ENCODE results near the gene TCEAL9.
"Not testable (repeated sequence)": the region's sequence is repeated elsewhere in the genome, so short reads cannot be mapped to it uniquely, and the experiment has no call there.

TCEAL9 gene

GRCh38 chrX:103356130-103356798, at the start of gene TCEAL9:
Gene TCEAL9 (plus strand): TSS chrX:103356506. CDS start chrX:103357685, 1,179 bp downstream.
- peak; percentile 58 for DNase-seq (ENCODE audit: low spot score)

- no peak for DNase-seq (ENCODE audit: low spot score)
These were observed 46.3 kb upstream of the TCEAL9 start for GRCh38 chrX:103309860-103310554.

GRCh38 chrX:103310555-103311398, 45.5 kb upstream of the TCEAL9 start, which contains the start of gene BEX2:
Gene BEX2 (minus strand): TSS chrX:103310990. CDS start chrX:103309976, 1,014 bp downstream.
- DNase-seq (ENCODE audit: low spot score): peak; percentile 31

GRCh38 chrX:103311399-103311780, 44.9 kb upstream of the TCEAL9 start:
- no peak for DNase-seq (ENCODE audit: low spot score)

- no peak for DNase-seq (ENCODE audit: low spot score)
These were observed 26.3 kb upstream of the TCEAL9 start, which contains the start of gene TCEAL7 for GRCh38 chrX:103329991-103330390. Gene TCEAL7 (plus strand): TSS chrX:103330239. CDS start chrX:103331404, 1,165 bp downstream.

GRCh38 chrX:103330681-103331288, 25.5 kb upstream of the TCEAL9 start:
- DNase-seq (ENCODE audit: low spot score): no peak

- no peak for DNase-seq (ENCODE audit: low spot score)
These were observed 17.6 kb upstream of the TCEAL9 start for GRCh38 chrX:103338663-103339062.

GRCh38 chrX:103343105-103343504, 13.2 kb upstream of the TCEAL9 start:
- DNase-seq (ENCODE audit: low spot score): peak; percentile 55

- no peak for DNase-seq (ENCODE audit: low spot score)
These were observed 11.7 kb upstream of the TCEAL9 start for GRCh38 chrX:103344606-103345005.

- no peak for DNase-seq (ENCODE audit: low spot score)
These were observed 8.5 kb upstream of the TCEAL9 start for GRCh38 chrX:103347682-103348397.

GRCh38 chrX:103356858-103357257, 552 bp downstream of the TCEAL9 start:
- no peak for DNase-seq (ENCODE audit: low spot score)

- DNase-seq (ENCODE audit: low spot score): no peak
These were observed 1.6 kb downstream of the TCEAL9 start for GRCh38 chrX:103357871-103358270.

GRCh38 chrX:103359605-103360004, 3.3 kb downstream of the TCEAL9 start:
- not testable (repeated sequence) for DNase-seq (ENCODE audit: low spot score)

GRCh38 chrX:103360092-103360491, 3.8 kb downstream of the TCEAL9 start:
- DNase-seq (ENCODE audit: low spot score): no peak

GRCh38 chrX:103360916-103361315, 4.6 kb downstream of the TCEAL9 start:
- no peak for DNase-seq (ENCODE audit: low spot score)

- no peak for DNase-seq (ENCODE audit: low spot score)
These were observed 5.5 kb downstream of the TCEAL9 start for GRCh38 chrX:103361798-103362197.

GRCh38 chrX:103362474-103362873, 6.2 kb downstream of the TCEAL9 start:
- peak; percentile 54 for DNase-seq (ENCODE audit: low spot score)

GRCh38 chrX:103363046-103363445, 6.7 kb downstream of the TCEAL9 start:
- no peak for DNase-seq (ENCODE audit: low spot score)

- DNase-seq (ENCODE audit: low spot score): peak; percentile 22
These were observed 11.2 kb downstream of the TCEAL9 start for GRCh38 chrX:103367502-103367901.

- no peak for DNase-seq (ENCODE audit: low spot score)
These were observed 13.2 kb downstream of the TCEAL9 start for GRCh38 chrX:103369479-103369878.

GRCh38 chrX:103372886-103373285, 16.6 kb downstream of the TCEAL9 start:
- no peak for DNase-seq (ENCODE audit: low spot score)

All from AG08396 (cell line).